Fibroblast of pulmonary artery (primary cell): ENCODE results near the gene CYB5D1.

Experiments used
- DNase-seq: peaks from one replicate; pipeline ENCODE4 v3.0.0-alpha.2; 2010; ENCODE audit warnings: low read depth
- H3K4me3 ChIP-seq: replicated peaks from 2 replicates; pipeline ENCODE4 v1.5.1; 2011; ENCODE audit warnings: low read depth, mild to moderate bottlenecking, control low read depth, low read length, moderate library complexity
- TF ChIP-seq, protein P1 (sequence below): IDR thresholded peaks from 2 replicates; pipeline ENCODE4 v1.5.1; 2011; ENCODE audit warnings: mild to moderate bottlenecking, control low read depth, low read length, inconsistent platforms; ENCODE audit errors: missing control alignments

Gene CYB5D1

GRCh38 chr17:7880076-7880868, 22.5 kb downstream of the CYB5D1 start:
- DNase-seq, result no peak
- TF ChIP-seq, protein P1, sequence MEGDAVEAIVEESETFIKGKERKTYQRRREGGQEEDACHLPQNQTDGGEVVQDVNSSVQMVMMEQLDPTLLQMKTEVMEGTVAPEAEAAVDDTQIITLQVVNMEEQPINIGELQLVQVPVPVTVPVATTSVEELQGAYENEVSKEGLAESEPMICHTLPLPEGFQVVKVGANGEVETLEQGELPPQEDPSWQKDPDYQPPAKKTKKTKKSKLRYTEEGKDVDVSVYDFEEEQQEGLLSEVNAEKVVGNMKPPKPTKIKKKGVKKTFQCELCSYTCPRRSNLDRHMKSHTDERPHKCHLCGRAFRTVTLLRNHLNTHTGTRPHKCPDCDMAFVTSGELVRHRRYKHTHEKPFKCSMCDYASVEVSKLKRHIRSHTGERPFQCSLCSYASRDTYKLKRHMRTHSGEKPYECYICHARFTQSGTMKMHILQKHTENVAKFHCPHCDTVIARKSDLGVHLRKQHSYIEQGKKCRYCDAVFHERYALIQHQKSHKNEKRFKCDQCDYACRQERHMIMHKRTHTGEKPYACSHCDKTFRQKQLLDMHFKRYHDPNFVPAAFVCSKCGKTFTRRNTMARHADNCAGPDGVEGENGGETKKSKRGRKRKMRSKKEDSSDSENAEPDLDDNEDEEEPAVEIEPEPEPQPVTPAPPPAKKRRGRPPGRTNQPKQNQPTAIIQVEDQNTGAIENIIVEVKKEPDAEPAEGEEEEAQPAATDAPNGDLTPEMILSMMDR, result no peak
- H3K4me3 ChIP-seq, result no peak overlapping the region

- TF ChIP-seq, protein P1, result no peak
- no peak for DNase-seq
- H3K4me3 ChIP-seq, result no peak overlapping the region
Measured at GRCh38 chr17:7881276-7882054, 23.7 kb downstream of the CYB5D1 start.

- no peak for DNase-seq
- TF ChIP-seq, protein P1, result no peak
- no peak overlapping the region for H3K4me3 ChIP-seq
Measured at GRCh38 chr17:7882068-7882467, 24.3 kb downstream of the CYB5D1 start.

- H3K4me3 ChIP-seq, result no peak overlapping the region
- DNase-seq, result no peak
- TF ChIP-seq, protein P1, result no peak
Measured at GRCh38 chr17:7882629-7883028, 24.8 kb downstream of the CYB5D1 start.

DNA sequence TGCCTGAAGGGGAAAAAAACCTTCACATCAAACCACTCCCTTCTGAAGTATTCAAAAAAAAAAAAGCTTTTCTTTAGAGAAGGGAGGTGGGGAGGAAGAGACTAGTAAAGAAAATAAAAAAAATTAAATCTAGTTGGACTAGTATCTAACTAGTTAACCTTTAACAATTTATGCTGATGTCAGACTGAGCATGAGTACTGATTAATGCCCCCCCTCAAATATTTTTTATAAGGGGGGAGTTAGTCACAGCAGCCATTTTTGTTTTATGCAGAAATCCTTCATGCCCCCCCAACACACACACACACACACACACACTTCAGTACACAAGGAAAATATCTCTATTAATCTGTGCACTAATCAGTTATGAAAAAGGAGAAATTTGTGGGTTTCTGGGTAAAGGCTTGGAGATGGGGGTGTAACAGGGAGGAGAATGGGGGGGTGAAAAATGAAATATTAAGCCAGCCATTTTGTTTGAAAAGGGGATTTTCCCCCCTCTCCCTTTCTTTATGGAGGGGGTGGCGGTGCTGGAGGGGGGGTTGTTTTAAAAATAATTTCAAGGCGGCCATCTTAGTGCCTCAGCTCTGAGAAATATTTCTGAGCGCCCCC, 26.1 kb downstream of the CYB5D1 start:
- TF ChIP-seq, protein P1, result no peak
- peak overlapping the region; percentile 78 for H3K4me3 ChIP-seq
- peak; percentile 41 for DNase-seq

GRCh38 chr17:7884581-7885366, 27.0 kb downstream of the CYB5D1 start:
- no peak for DNase-seq
- TF ChIP-seq, protein P1, result no peak
- H3K4me3 ChIP-seq, result peak overlapping the region; percentile 78
